GM18517 (cell line): ENCODE results near the gene STUB1.

Source experiments
- ATAC-seq: cut with Tn5 transposase; IDR thresholded peaks from one replicate; pipeline ENCODE4 v1.9.1; 2021; ENCODE audit warnings: mild to moderate bottlenecking, moderate library complexity; ENCODE audit not compliant: unreplicated experiment

Gene STUB1

DNA sequence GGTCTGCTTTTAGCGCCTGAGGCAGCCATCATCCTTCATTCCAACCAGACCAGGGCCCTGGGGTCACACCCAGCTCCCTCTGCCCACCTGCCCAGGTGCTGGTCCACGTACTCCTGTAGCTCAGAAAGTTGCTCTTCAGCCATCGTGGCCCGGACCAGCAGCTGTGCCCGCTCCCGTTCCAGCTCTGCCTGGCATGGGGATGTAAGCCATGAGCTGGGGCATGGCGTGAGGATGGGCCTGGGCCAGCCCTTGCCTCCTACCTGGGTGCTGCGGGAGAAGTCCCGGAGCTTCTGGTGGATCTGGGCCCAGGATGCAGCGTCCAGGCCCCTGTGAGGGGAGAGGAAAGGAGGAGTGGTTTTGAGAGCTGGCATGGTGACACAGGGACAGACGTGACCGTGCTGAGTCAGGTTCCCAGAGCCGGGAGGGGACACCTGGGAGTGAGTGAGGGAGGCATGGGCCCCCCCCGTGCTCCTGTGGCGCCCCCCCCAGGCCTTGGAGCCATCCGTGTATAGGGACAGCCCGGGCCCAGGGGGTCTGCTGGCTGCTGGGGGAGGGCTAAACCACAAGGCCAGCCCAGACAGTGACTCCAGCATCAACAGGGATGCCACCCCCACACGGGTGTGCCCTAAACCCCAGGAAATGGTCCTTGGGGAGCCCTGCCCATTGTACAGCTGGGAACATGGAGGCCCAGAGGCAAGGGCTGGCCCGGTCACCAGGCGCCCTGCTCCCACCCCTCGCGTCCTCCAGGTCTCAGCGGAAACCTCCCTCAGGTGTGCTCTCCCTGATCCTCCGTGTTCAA is 42.8 kb downstream of the STUB1 start:
- no peak for ATAC-seq

DNA sequence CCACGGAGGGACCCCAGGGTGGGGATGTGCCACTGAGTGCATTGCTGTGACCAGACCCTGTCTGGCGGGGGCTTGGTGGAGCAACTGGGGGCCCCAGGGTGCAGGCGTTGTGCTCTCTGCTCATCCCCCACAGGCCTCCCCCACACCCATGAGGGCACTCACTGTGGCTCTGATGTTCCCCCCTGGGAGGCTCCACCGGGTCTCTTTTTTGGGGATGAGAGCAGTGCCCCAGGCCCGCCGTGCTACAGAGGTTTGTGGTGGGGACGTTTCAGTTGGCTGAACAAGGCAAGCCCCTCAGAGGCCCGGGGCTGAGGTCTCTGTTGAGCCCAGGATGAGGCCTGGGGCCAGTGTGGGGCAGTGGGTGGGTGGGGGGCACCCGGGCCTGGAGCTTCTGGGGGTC is 43.5 kb downstream of the STUB1 start:
- ATAC-seq: no peak

DNA sequence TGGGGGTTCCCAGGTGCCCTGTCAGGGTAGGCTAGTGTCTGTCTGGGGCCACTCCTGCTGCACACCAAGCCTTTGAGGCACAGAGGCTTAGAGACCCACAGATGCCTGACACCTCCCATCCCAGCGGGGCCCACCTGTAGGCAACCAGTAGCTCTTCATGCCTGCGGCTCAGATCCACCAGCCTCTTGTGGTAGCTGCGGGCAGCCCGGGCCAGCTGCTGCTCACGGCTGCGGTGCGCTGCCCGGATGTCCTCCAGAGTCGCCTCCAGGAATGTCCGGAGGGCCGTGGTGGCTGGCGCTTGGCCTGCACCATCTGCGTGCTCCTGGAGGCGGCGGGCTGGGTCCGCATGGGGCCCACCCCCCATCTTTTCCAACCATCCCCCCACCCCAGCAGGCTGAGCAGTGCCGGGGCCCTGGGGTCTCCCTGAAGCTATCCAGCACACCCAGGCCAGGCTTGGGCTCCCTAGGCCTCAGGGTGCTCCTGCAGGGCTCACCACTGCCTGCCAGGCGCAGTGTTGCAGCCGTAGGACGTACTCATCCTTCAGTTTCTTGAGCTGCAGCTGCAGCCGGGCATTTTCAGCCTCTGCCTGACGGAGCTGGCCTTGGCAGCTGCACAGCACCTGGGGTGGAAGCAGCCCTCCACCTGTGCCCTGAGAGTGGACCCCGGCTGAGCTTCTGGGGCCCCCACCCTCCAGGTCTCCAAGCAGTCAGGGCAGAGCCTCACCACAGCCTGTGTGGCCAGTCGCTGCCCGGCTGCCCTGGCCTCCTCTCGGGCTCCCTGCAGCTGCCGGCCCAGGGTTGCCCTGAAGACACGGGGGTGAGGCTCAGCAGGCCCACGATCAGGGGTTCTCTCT is 44.2 kb downstream of the STUB1 start:
- no peak for ATAC-seq

DNA sequence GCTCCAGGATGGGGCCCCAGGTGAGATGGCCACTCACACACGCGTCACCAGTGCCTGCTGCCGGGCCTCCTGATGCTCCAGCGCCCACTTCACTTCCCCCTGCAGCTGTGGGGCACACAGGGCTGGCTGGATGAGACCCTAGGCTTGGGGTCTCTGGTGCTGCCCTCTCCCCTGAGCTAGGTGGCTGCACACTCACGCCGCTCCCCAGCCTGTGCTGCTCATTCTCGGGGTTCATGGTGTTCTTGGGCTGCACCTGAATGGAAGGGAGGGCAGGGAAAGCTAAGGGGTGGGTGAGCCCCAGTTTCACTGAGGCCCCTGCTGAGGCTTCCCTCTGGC is 44.8 kb downstream of the STUB1 start:
- no peak for ATAC-seq

DNA sequence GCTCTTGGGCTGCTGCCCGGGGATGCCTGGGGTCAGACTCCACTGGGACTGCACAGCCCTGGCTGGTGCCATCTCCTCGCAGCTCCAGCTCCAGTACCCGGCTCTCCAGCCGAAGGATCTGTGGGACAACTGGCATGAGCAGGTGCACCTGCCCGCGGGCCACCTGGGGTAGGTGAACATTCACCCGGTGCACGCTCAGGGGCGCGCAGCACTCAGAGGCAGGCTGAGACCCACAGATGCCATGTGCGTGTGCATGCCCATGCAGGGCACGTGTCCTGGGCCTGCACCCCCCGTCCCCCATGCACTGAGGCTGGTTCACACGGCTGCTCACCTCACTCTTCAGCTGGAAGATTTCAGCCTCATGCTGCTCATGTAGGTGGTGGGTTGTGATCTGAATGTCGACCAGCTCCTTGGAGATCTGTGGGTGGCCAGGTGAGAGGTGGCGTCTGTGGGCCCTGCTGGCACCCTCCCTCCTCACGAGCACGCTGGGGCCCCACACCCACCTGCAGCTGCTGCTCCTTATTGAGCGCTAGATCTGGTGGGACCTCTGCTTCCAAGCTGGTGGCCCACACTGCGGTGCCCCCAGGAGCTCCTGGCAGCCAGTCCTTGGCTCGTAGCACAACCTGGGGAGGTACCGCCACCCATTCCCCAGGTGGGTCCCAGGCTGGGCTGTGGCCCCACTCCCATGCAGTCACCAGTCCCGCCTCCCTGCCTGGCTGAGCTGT is 45.4 kb downstream of the STUB1 start:
- no peak for ATAC-seq

DNA sequence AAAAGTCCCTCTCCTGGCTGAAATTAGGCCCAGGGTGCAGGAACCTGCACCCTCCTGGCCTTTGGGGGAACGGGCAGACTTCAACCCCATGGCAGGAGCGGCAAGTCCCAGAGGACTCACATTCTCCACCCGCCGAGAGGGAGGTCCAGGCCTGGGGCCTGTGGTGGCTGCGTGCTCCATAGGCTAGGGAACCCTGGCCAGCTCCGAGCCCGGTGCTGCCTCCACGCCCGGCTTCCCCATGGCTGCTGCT is 45.9 kb downstream of the STUB1 start:
- ATAC-seq: no peak

DNA sequence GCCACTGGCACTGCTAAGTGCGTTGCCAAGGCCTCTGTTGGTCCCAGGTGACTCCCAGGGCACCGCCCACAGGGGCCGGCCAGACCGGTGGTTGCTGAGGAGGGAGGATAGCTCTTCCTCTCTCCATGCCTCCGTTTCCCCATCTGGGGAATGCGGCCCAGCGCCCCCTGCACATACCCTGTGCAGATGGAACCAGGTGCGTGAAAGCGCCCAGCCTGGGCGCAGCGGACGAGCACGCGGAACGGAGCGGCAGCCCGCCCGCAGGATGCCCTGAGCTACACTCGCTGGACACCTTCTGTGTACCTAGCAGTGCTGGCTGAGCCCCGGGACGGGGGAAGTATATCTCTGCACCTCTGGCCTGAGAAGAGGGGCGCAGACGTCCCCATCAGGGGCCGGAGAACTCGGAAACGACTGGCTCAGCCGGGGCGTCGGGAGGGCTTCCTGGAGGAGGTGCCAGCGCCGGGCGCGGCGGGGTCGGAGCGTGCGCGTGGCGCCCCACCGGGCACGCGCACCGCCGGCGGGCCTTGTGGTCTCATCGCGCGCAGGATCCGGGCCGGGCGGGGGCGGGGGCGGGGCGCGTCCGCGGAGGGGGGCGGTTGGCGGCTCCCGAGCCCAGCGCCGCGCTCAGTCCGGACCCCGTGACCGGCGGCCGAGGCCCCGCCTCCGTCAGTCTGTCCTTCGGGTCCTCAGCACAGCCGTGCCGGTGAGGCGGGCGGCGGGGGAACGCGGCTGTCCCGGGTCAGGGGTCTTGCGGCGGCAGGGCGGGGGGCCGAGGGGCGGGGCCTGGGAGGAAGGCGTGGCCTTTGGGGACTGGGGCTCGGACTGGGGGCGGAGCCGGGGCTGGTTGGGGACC is 46.5 kb downstream of the STUB1 start, which contains the start of the genes CCDC78 and HAGHL:
Gene CCDC78 (minus strand): TSS at position 6 of the 853 bp plus-strand sequence. CDS start 76 bp downstream, outside the sequence.
Gene HAGHL (plus strand): TSS at position 669 of the 853 bp plus-strand sequence. CDS start 404 bp downstream, outside the sequence.
- no peak for ATAC-seq

DNA sequence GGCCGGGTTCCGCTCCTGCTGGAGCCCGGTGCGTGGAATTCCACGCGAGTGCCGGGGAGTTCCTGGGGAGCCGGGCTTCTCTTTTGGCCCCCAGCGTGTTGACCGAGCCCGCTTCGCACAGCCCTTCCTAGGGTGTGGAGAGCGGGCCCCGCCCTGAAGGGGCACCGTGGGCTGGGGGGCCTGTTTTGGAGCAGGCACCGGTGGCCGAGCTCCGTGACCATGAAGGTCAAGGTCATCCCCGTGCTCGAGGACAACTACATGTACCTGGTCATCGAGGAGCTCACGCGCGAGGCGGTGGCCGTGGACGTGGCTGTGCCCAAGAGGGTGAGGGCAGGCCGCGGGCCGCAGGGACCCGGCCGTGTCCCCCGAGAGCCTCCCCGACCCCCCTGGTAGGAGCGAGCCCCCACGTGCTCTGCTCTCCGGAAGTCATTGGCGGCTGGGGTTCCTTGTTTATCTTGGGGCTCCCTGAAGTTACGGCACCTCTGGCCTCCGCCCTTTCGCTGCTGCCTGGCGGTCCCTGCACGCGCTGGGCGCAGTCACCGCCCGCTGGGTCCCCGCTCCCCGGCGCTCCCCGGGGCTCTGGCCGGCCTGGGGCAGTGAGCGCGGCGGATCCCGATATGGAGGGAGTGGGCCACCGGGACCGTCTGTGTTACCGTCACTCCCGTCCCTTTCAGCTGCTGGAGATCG is 47.2 kb downstream of the STUB1 start:
- ATAC-seq: no peak

DNA sequence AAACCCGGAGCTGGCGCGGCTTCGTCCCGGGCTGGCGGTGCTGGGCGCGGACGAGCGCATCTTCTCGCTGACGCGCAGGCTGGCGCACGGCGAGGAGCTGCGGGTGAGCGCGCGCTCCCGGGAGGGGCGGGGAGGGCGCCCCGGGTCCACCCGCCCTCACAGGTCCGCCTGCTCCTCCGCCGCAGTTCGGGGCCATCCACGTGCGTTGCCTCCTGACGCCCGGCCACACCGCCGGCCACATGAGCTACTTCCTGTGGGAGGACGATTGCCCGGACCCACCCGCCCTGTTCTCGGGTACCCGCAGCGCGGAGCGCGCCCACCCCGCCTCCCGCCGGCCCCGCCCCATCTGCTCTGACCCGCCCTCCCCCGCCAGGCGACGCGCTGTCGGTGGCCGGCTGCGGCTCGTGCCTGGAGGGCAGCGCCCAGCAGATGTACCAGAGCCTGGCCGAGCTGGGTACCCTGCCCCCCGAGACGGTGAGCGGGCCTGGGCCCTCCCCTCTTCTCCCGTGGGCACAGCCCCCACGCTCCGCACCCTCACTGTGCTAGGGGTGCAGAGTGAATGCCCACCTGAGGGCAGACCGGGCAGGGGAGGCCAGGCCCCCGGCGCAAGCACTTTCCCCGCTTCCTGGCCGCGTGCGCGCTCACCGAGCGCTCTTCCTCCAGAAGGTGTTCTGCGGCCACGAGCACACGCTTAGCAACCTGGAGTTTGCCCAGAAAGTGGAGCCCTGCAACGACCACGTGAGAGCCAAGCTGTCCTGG is 48.1 kb downstream of the STUB1 start:
- ATAC-seq: peak; percentile 36

DNA sequence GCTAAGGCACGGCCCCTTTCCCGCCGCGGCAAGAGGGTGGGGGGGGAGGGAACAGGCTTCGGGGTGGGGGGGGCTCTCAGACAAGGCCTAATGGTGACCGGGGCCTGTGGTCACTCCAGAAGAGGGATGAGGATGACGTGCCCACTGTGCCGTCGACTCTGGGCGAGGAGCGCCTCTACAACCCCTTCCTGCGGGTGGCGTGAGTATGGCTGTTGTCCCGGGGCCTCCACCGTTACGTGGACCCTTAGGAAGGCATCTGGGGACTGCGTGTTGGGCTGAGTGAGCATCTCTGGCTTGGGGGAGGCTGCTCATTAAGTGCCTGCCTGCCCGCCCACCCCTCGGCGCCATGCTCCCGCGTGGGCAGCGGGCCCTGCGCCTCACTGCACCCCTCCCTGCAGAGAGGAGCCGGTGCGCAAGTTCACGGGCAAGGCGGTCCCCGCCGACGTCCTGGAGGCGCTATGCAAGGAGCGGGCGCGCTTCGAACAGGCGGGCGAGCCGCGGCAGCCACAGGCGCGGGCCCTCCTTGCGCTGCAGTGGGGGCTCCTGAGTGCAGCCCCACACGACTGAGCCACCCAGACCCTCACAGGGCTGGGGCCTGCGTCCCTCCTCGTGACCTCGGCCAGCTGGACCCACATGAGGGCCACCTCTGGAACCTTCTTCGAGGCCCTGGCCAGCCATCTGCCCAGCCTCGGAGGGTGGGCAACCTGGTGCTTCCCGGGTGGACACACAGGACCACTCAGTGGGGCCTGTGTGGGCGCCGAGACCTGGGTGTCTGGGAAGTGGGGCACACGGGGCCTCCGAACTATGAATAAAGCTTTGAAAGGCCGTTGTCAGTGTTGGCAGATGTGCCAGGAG is 48.9 kb downstream of the STUB1 start:
- no peak for ATAC-seq

DNA sequence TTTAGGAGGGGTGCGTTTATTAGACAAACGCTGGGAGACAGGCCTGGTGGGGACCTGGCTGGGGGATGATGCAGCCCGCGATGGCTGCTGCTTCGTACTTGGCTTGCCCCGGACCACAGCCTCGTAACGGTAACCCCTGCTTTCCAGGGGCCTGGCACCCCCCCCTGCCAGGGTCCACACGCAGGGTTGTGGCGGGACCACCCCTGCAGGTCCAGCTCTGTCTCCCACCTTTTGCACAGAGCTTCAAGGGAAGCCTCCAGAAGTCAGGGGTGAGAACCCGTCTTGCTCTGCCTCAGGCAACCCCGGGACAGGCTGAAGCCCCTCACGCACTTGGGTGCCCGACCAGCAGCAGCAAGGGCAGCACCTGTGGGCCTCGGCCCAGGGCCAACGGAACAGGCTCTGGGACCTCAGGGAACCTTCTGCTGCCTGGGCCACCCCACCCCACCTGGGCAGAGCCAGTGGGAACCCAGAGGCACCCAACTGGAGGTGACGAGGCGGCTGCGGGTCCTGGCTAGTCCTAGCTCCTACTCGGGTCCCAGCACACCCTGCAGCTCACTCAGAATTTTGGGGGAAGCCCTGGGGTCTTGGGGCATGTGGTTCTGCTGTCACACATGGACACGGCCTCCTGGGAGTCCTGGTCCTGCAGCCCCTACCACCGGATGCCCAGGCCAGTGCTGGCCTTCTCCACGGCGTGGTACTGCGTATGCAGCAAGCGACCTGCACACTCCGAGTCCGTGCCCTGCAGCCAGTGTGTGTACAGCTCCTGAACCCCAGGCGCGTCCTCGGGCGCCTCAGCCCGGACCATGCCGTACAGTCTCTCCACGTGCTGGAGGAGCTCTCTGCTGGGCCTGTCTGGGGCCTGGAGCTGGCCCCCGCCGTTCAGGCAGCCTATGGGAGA is 49.8 kb downstream of the STUB1 start:
- no peak for ATAC-seq

DNA sequence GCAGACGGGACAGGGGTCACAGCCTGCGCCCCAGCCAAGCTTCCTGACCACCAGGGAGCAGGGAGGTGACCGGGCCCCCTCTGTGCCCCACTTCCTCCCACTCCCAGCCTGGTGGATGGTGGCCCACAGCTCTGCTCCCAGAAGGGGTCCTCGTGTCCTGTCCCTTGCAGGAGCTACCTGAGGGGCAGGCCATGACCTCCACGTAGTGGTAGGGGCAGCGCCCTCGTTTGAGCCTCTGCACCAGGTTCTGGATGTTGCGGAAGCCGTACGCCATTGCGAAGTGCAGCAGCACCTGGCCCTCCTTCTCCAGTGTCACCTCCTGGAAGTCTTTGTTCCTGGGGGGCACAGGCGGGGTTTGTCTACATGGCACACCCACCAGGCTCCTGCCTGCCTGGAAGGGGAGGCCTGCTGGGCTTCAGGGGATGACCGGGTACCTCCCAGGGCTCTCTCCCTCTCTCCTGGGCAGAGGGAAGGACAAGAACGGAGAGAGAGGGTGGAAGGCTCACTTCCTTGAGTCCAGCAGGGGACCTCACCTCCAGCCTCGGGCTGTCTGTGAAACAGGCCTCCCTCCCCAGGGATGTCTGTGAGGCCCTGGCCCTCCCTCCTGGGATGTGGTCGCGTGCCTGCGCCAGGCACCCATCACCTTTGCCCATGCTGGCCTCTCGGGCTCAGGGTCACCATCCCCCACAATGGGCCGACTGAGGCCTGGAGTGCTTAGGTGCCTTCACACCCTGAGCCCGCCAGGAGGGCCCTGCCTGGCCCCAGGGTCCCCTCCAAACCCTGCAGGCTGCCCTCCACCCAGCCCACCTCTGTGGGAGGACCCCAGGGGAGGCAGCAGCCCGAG is 50.7 kb downstream of the STUB1 start:
- ATAC-seq: no peak

DNA sequence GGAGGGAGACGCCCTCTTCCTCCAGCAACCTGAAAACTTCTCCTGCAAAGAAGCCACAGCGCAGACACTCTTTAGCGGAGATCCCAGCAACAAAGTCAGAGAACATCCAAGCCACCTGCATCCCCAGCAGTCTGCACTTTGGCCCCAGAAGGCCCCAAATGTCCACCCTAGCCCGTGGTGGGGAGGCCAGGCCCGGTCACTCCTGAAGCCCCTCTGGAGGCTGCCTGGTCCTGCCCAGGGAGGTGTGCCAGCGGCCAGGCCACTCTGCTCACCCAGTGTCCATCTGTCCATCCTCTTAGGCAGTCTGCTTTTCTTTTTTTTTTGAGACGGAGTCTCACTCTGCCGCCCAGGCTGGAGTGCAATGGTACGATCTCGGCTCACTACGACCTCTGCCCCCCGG is 52.1 kb downstream of the STUB1 start:
- no peak for ATAC-seq
